Activated CD4-positive, alpha-beta T cell treated with anti-CD3 and anti-CD28 coated beads, Interleukin-2, amount 50 U/mL, for 24 hours (primary cell): ENCODE measurements around the gene FGF14.

Source experiments
- DNase-seq, 2 donors: peaks; one replicate each; pipeline ENCODE4 v3.0.0-alpha.2; 2020; ENCODE audit warnings: low read depth in 1 of 2, low spot score in 1 of 2

FGF14 gene

GRCh38 chr13:101697745-101698144 is 704.1 kb downstream of the FGF14 start:
- no peak for DNase-seq

- DNase-seq = no peak
Measured at GRCh38 chr13:101695870-101696516, 705.9 kb downstream of the FGF14 start.

GRCh38 chr13:101691341-101691860 is 710.4 kb downstream of the FGF14 start:
- no peak for DNase-seq

GRCh38 chr13:101690871-101691270 is 711.0 kb downstream of the FGF14 start:
- DNase-seq = no peak

- no peak for DNase-seq
Measured at GRCh38 chr13:101686003-101686402, 715.8 kb downstream of the FGF14 start.

GRCh38 chr13:101681834-101682233 is 720.0 kb downstream of the FGF14 start:
- no peak for DNase-seq

GRCh38 chr13:101673360-101674105 is 728.3 kb downstream of the FGF14 start:
- DNase-seq = no peak

GRCh38 chr13:101661839-101662238 is 740.0 kb downstream of the FGF14 start:
- no peak for DNase-seq
